Measurements from ENCODE around the gene CLMN.

CLMN gene

GRCh38 chr14:95313707-95314106 lies 6.0 kb downstream of the CLMN start:
- no peak for TF ChIP-seq CTCF (conservative IDR thresholded peaks at IDR 0.05)
- H3K27ac ChIP-seq, result no peak overlapping the region

GRCh38 chr14:95313190-95313589 lies 6.5 kb downstream of the CLMN start:
- H3K27ac ChIP-seq, result no peak overlapping the region
- no peak for TF ChIP-seq CTCF (conservative IDR thresholded peaks at IDR 0.05)

GRCh38 chr14:95312311-95312710 lies 7.4 kb downstream of the CLMN start:
- H3K27ac ChIP-seq, result no peak overlapping the region
- no peak for TF ChIP-seq CTCF (conservative IDR thresholded peaks at IDR 0.05)

- TF ChIP-seq CTCF (conservative IDR thresholded peaks at IDR 0.05), result no peak
- H3K27ac ChIP-seq, result no peak overlapping the region
These were observed 8.0 kb downstream of the CLMN start for GRCh38 chr14:95311752-95312151.

GRCh38 chr14:95310635-95311380 lies 8.9 kb downstream of the CLMN start:
- no peak overlapping the region for H3K27ac ChIP-seq
- no peak for TF ChIP-seq CTCF (conservative IDR thresholded peaks at IDR 0.05)

GRCh38 chr14:95309261-95310051 lies 10.3 kb downstream of the CLMN start:
- TF ChIP-seq CTCF (conservative IDR thresholded peaks at IDR 0.05), result no peak
- H3K27ac ChIP-seq, result no peak overlapping the region

- H3K27ac ChIP-seq, result no peak overlapping the region
These were observed 11.6 kb downstream of the CLMN start for GRCh38 chr14:95308073-95308472.

More at GRCh38 chr14:95308073-95308472, 11.6 kb downstream of the CLMN start:
- no peak for TF ChIP-seq CTCF (conservative IDR thresholded peaks at IDR 0.05)

Data from VCaP (cell line).